CD4-positive, alpha-beta T cell treated with Interleukin-17A for 4 hours (primary cell): Measurements from ENCODE around the gene MYO1E.

Source experiments
- DNase-seq: peaks from one replicate; pipeline ENCODE4 v3.0.0-alpha.2; 2020; ENCODE audit warnings: mixed read lengths

Gene MYO1E

DNA sequence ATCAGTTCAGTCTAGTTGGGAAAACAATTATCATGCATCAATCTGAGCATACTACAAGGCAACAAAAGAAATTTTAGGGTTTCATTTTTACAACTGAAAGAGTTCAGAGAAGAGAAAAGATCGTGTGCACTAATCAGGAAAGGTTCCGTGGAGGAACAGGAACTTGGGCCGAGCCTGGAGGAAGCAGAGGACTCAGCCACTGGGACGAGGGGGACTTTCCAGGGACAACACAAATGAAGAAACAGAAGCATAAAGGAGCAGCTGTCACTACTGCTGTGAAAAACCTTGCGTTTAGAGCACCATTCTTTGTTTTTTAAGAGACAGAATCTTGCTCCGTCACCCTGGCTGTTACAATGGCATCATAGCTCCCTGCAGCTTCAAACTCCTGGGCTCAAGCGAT, 60.5 kb downstream of the MYO1E start:
- no peak for DNase-seq

GRCh38 chr15:59311195-59311594, 61.5 kb downstream of the MYO1E start:
- DNase-seq = no peak

- no peak for DNase-seq
Measured at GRCh38 chr15:59309405-59309804, 63.3 kb downstream of the MYO1E start.

- DNase-seq = no peak
Measured at GRCh38 chr15:59307165-59307537, 65.5 kb downstream of the MYO1E start.

DNA sequence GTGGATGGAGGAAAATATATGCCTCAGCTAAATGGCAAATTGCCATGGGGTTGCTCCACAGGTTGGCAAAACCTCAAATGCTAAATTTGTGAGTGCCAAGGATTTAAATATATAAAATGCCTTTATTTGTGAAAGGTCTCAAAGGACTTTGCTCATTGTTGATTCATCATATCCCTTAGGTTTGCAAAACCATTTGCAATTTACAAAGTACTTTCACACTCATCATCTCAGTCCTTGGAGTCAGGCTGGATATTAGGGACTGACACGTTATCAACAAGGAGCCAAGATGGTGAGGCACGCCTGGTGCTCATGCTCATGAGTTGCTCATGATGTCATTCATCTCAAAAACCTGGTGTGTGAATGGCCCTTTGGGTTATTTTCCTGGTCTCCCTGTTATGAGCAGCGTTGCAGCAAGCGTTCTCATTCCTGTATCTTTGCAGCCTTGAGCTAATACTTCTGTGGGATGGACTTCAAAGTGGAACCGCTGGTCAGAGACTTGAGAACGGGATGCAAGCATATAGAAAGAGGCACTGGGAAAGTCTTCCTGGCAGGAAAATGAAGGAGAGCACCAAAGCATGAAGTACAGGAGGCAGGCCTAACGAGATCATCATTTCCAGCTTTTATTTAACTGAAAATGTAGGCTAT, 66.0 kb downstream of the MYO1E start:
- DNase-seq = no peak

- no peak for DNase-seq
Measured at GRCh38 chr15:59304807-59305206, 67.9 kb downstream of the MYO1E start.

DNA sequence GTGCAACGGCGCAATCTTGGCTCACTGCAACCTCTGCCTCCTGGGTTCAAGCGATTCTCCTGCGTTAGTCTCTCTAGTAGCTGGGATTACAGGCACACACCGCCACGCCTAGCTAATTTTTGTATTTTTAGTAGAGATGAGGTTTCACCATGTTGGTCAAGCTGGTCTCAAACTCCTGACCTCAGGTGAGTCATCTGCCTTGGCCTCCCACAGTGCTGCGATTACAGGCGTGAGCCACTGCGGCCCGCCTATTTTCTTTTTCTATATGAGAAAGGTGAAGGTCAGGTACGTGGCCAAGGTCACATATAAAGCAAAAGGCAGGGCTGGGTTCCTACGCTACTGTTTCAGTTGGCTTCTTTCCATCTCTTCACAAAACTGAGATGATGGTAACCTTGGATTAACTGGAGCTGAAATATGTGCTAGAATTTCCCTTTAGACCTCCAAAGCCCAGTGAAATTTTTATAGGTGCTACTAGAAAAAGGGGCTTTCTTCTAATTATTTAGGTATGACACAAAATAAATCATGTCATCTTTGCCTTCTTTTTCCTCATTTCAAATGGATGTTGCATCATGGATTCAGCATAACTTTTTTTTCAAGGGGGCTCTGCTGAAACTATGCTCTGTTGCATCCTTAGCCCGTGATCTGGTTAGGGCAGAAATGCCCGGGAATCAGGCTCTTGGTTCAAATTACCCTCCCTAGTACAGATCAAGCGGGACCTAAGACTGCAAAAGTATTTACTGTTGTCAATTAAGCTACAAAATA, 68.5 kb downstream of the MYO1E start:
- no peak for DNase-seq

- DNase-seq = no peak
Measured at GRCh38 chr15:59303633-59304032, 69.0 kb downstream of the MYO1E start.

DNA sequence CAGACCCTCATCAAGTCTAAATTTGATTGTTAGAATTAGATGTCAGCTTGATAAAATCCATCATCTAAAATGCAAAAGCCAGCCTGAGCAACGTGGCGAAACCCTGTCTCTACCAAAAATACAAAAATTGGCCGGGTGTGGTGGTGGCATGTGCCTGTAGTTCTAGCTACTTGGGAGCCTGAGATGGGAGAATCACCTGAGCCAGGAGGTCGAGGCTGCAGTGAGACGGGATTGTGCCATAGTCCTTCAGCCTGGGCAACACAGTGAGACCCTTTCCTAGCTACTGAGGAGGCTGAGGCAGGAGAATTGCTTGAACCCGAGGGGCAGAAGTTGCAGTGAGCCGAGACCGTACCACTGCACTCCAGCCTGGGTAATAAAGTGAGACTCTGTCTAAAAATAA, 69.5 kb downstream of the MYO1E start:
- no peak for DNase-seq

DNA sequence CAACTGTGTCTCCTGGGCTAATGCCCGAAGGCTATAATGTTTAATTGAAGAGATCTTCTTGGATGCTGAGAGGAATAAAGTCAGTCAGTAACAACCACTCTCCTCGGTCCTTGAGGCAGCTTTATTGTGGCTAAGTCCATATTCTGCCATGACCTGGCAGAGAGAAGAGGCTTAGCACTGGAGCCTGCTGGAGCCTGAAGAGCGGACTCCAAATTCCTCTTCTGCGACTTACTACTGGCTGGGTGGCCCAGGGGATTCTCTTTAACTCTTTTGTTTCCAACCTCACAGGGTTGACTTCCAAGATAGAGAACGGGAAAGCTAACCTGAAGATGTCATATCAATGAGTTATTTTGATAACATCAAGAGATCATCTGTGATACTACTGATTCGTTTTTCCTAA, 71.1 kb downstream of the MYO1E start:
- no peak for DNase-seq

GRCh38 chr15:59300618-59301139, 72.0 kb downstream of the MYO1E start:
- peak; percentile 13 for DNase-seq

GRCh38 chr15:59299929-59300617, 72.6 kb downstream of the MYO1E start:
- DNase-seq = peak; percentile 64

DNA sequence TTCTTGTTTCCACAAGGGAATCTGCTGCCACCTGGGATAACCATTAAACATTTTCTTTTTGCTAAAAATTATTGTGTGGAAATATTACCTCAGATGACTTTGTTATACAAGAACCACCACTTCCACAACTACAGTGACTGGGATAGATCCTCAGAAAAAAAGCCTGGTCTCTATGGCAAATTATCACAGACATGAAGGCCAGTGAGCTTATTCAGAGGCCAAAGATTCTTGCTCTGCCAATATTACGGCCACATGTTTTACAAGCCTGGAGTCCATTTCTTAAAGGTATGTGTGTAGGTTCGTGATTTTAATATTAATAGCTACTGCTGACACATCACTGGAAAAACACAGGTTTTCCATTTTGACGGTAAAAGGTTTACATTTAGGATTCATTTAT, 73.8 kb downstream of the MYO1E start:
- DNase-seq = no peak

DNA sequence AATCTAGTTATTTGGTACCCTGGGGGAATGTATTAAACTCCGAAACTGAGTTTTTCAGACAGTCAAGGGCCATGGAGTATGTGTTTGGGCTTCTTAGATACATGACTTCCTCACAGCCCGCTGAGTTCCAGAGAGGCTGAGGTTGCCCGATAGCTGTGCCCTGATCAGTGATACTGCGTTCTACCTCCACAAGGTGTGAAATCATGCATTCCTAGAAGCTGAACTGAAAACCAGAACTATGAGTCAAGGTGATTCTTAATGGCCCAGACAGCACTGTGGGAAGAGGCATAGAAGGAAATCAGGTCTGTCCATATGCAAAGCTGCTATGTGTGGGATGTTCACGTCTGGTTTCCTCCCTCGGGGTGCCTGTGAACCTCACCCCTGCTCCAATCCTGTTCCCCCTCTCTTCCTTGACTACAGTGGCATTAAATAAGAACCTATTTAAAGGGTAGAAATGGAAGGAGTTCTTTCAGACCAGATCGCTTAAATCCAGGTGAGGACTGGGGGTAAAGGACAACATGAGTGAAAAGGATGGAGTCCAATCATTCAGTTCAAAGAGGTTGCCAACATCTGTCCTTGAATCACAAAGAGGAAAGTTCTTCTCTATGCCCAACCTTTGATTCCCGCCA, 74.3 kb downstream of the MYO1E start:
- DNase-seq = no peak

GRCh38 chr15:59296181-59296617, 76.5 kb downstream of the MYO1E start:
- no peak for DNase-seq

DNA sequence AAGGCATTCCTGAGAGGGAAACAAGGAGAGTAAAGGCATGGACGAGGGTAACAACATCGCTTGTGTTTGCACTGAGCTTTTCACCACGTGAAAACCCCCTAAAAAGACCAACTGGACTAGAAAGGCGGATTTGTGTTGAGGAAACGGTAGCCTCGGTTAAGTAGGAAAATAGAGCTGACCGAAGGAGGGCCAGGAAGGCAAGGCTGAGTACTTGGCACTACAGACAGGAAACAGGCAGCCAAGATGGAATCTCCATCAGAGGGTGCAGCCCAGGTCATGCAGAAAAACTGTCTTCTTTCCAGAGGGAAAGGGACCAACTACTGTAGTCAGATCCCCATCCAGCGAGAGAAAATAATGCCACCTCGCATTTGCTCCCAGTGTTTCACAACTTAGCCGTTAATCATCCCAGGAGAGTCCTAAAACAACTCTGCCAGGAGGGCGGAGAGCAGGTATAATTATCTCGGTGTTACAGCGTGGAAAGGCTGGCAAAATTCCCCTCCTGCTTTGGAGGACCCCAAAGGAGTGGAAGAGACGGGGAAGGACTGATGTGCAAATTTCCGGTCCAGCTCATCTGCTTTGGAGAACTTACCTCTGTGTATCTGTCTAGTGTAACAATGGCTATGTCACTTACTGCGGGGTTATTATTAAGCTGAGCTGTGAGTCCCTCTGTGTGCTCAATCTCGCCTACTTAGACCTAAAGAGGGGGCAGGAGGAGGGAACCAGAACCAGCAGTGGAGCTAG, 77.2 kb downstream of the MYO1E start:
- no peak for DNase-seq

GRCh38 chr15:59294574-59295260, 78.0 kb downstream of the MYO1E start:
- DNase-seq = no peak

DNA sequence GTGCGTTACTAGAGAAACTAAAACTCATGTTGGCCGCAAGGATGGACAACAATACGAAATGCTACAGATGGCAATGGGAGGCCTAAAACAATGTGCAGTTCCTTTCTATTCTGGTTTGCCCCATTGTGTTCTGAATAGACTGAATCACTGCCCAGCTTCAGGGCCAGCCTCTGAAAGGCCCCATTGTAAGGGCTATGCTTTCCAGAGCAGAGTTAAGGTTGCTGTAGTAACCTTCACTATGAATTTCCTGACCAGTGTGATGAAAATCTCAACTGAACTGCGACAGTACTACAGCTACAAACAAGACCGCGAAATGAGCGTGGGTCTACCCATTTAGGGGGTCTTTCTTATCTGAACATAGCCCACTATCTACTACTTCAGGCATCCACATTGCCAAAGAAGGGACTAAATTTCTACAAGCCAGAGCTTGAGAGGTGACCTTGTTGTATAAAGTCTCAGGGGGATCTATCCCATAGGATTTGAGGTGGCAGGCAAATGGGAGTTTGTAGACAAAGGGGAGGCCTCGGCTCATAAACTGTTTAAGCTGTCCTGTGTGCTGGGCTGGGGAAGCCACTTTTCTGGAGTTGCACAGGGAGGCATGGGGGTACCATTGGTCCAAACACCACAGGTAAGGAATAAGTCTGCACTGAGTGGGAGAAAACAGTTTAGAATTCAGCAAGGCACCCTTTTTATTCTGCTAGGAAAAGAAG, 80.1 kb downstream of the MYO1E start:
- no peak for DNase-seq

DNA sequence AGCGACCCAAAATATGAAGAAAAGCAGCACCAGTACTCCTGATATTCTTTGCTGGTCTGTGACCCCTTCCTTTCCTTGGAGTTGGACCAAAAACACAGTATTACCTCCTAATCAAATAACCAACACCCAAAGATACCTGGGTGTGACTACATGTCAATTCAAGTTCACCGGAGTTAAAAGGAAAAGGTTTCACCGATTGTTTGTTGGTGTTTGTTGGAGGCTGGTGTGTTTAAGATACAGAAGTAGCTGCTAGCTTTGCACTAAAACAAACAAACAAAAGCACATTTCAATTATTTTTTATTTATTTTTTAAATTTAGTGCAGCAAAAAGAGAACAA, 81.5 kb downstream of the MYO1E start:
- no peak for DNase-seq

GRCh38 chr15:59290295-59291212, 82.1 kb downstream of the MYO1E start:
- DNase-seq = no peak
